DOHH2 (cell line): ENCODE results near the gene LOC128125822.

Source experiments
- CTCF ChIP-seq: fragments of 200-600 bp; sonication (generic); IDR thresholded peaks from one replicate; pipeline ENCODE4 v1.5.1; 2014; ENCODE audit warnings: antibody characterized with exemption, mild to moderate bottlenecking, low read depth, low read length; ENCODE audit not compliant: poor library complexity, severe bottlenecking
- EZH2phosphoT487 ChIP-seq: fragments of 200-600 bp; sonication (generic); IDR thresholded peaks from 2 replicates; pipeline ENCODE4 v1.6.1; 2017; ENCODE audit warnings: borderline replicate concordance, mild to moderate bottlenecking, antibody characterized with exemption, low read length, moderate library complexity, mixed read lengths

GRCh38 chr6:63581355-63582013, 9.2 kb downstream of the LOC128125822 start:
- TF ChIP-seq CTCF (no peak), EZH2phosphoT487 (no peak)
